CD8-positive, alpha-beta memory T cell (primary cell): ENCODE results near the gene PHACTR3. TPM values are rescaled to one million over a fixed set of nuclear protein-coding genes. Genes with fewer than 3 reads are reported as not detected.

Source experiments
- CTCF ChIA-PET: fragments of 350-600 bp; sonication (Branson Sonifier 250); formaldehyde crosslinking; loops from one replicate; lab custom pipeline; 2021; ENCODE audit warnings: antibody characterized with exemption; lab: Charles Lee
- POLR2A ChIA-PET: fragments of 350-600 bp; sonication (Branson Sonifier 250); formaldehyde crosslinking; loops from one replicate; lab custom pipeline; 2021; ENCODE audit warnings: antibody characterized with exemption; lab: Charles Lee
- DNase-seq, 5 donors: peaks; one replicate each; pipeline versions ENCODE4 v3.0.0 to v3.0.0-alpha.2; 2020 to 2022; ENCODE audit warnings: mixed read lengths in 1 of 5
- H3K27ac ChIP-seq: one replicate; pipeline ENCODE4 v1.7.0; 2013; ENCODE audit warnings: low read depth, mild to moderate bottlenecking, low read length, moderate library complexity
- H3K27me3 ChIP-seq: 2 replicates; pipeline ENCODE4 v1.7.0; 2013; ENCODE audit warnings: low read length, mild to moderate bottlenecking; ENCODE audit not compliant: insufficient read depth, poor library complexity, severe bottlenecking
- H3K36me3 ChIP-seq: 2 replicates; pipeline ENCODE4 v1.7.0; 2013; ENCODE audit warnings: mild to moderate bottlenecking, low read length, moderate library complexity; ENCODE audit not compliant: insufficient read depth
- H3K4me1 ChIP-seq: 2 replicates; pipeline ENCODE4 v1.7.0; 2013; ENCODE audit warnings: mild to moderate bottlenecking, low read length, moderate library complexity; ENCODE audit not compliant: insufficient read depth
- H3K4me3 ChIP-seq: 2 replicates; pipeline ENCODE4 v1.7.0; 2013; ENCODE audit warnings: mild to moderate bottlenecking, low read length
- H3K9me3 ChIP-seq: 2 replicates; pipeline ENCODE4 v1.7.0; 2013; ENCODE audit warnings: mild to moderate bottlenecking, low read length
- H3K27ac Mint-ChIP-seq, 8 donors: one replicate each; pipeline ENCODE4 v1.8.0; 2020 to 2021; ENCODE audit warnings: mixed read lengths in 8 of 8, mild to moderate bottlenecking in 6 of 8, inconsistent platforms in 3 of 8, moderate library complexity in 3 of 8
- H3K27me3 Mint-ChIP-seq, 2 donors: one replicate each; pipeline ENCODE4 v1.8.0; 2020 to 2021; ENCODE audit warnings: mixed read lengths in 2 of 2, mild to moderate bottlenecking in 1 of 2, moderate library complexity in 1 of 2
- H3K36me3 Mint-ChIP-seq, 3 donors: one replicate each; pipeline ENCODE4 v1.8.0; 2020 to 2021; ENCODE audit warnings: mixed read lengths in 3 of 3, inconsistent platforms in 1 of 3, mild to moderate bottlenecking in 1 of 3
- H3K4me1 Mint-ChIP-seq, 3 donors: one replicate each; pipeline ENCODE4 v1.8.0; 2020 to 2021; ENCODE audit warnings: mixed read lengths in 3 of 3, inconsistent platforms in 1 of 3, mild to moderate bottlenecking in 1 of 3
- H3K4me3 Mint-ChIP-seq, 7 donors: one replicate each; pipeline ENCODE4 v1.8.0; 2020 to 2021; ENCODE audit warnings: mixed read lengths in 7 of 7, mild to moderate bottlenecking in 6 of 7, moderate library complexity in 4 of 7, inconsistent platforms in 2 of 7
- H3K9me3 Mint-ChIP-seq, 5 donors: one replicate each; pipeline ENCODE4 v1.8.0; 2020 to 2022; ENCODE audit warnings: mixed read lengths in 5 of 5, mild to moderate bottlenecking in 3 of 5, moderate library complexity in 2 of 5, inconsistent platforms in 1 of 5
- polyA plus RNA-seq: library from polyadenylated mRNA; unstranded; fragments of 300-500 nt; fragmentation: Illumina TruSeq; gene quantifications from one replicate; pipeline ENCODE4 v1.2.3, GENCODE V29; 2021
- total RNA-seq, 2 experiments: library from RNA; stranded (reverse); gene quantifications; one replicate each; pipeline ENCODE4 v1.2.3, GENCODE V29; 2021

Gene PHACTR3
- total and polyA plus RNA-seq, 3 experiments from 2014 or later: not detected

- no peak for DNase-seq
These were observed 202.2 kb downstream of the PHACTR3 start for GRCh38 chr20:59806578-59806975.

DNA sequence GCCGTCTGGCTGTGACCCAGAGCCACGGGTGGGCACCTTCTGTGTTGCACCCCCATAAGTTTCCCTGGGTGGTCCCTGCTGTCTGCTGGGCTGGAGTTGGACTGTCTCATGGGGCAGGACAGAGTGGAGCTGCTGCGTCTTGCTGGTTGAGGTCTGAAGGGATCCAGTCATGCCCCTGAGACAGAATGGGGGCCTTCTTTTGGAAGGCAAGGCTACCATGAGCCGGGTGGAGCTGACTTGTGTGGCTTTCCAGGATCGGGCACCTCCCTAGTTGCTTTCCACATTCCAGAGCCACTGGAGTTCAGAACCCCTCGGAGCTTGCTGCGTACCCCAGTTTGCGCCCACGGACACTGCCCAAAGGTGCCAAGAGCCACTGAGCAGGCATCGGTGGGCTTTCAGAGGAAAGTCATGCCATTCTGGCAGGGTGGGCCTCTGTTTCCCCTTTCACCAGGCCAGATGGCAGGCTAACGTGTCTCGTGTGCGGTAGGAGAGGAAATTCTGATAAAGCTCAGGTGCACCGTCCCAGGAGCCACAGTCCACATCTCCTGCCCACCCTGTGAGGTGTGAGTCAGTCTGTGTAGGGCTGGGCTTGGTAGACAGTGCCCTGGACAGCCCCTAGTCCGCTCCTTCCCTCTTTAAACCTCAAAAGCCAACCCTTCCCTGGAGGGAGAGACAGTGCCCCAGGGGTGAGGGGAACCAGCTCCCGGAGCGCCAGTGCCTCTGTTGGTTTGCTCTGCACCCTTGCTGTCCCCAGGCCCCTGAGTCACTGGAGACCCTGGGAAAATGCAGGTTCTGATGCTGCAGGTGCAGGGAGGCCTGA is 203.8 kb downstream of the PHACTR3 start:
- Mint-ChIP-seq H3K36me3 (no peaks in the 10 kb centered on the region), H3K27ac (no peak overlapping the region), H3K4me1 (no peaks in the 10 kb centered on the region), H3K27me3 (peaks cover 4 to 8% of the 10 kb centered on the region in 2 donors), H3K9me3 (no peaks in the 10 kb centered on the region), H3K4me3 (no peak overlapping the region)
- H3K27ac ChIP-seq: no peak overlapping the region
- no peak for DNase-seq
- no peaks in the 10 kb centered on the region for H3K9me3 ChIP-seq
- ChIA-PET POLR2A (no interaction called here), CTCF (no interaction called here)
- H3K4me1 ChIP-seq: no peaks in the 10 kb centered on the region
- H3K36me3 ChIP-seq: no peaks in the 10 kb centered on the region
- H3K27me3 ChIP-seq: no peaks in the 10 kb centered on the region
- H3K4me3 ChIP-seq: no peak overlapping the region

More at GRCh38 chr20:59806578-59806975, 202.2 kb downstream of the PHACTR3 start:
- ChIA-PET POLR2A (no interaction called here), CTCF (no interaction called here)
- Histone ChIP-seq H3K27ac (no peak overlapping the region), H3K27me3 (no peaks in the 10 kb centered on the region), H3K36me3 (no peaks in the 10 kb centered on the region), H3K4me1 (no peaks in the 10 kb centered on the region), H3K9me3 (no peaks in the 10 kb centered on the region), H3K4me3 (no peak overlapping the region)
- H3K4me3 Mint-ChIP-seq: no peak overlapping the region
- H3K36me3 Mint-ChIP-seq: no peaks in the 10 kb centered on the region
- H3K4me1 Mint-ChIP-seq: no peaks in the 10 kb centered on the region
- peaks cover 0 to 3% (median 0%) of the 10 kb centered on the region in 5 donors for H3K9me3 Mint-ChIP-seq
- no peak overlapping the region for H3K27ac Mint-ChIP-seq
- H3K27me3 Mint-ChIP-seq: peaks cover 9 to 20% of the 10 kb centered on the region in 2 donors

DNA sequence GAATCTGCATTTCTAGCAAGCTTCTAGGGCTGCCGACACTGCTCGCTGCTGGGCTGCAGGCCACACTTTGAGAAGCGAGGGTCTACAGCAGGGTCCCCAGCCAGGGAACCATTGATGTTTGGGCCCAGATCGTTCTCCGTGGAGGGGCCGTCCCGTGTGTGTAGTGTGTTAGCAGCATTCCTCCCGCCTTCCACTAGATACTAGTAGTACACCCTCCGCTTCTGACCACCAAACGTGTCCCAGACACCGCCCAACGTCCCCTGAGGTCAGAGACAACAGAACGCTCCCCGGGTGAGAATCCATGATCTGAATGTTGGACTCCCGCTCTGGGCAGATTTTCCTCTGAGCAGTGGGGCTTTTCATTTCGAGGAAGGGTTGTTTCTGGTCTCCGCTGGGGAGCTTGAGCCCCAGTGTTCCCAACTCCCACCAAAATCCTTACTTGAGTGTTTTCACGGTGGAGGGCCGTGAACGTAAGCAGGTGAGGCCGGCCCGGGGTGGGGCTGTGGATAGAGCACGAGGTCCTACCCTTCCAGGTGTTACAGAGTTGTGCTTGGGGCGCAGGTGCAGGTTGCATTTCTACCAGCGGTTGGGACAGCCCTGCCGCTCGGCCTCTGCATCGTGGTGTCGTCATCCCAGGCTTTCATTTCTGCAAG is 204.5 kb downstream of the PHACTR3 start:
- H3K4me3 Mint-ChIP-seq: no peak overlapping the region
- DNase-seq: no peak
- CTCF ChIA-PET: no interaction called here
- peaks cover 4 to 6% of the 10 kb centered on the region in 2 donors for H3K27me3 Mint-ChIP-seq
- POLR2A ChIA-PET: no interaction called here
- H3K9me3 Mint-ChIP-seq: no peaks in the 10 kb centered on the region
- no peak overlapping the region for H3K27ac ChIP-seq
- H3K27me3 ChIP-seq: no peaks in the 10 kb centered on the region
- H3K4me1 ChIP-seq: no peaks in the 10 kb centered on the region
- no peak overlapping the region for H3K27ac Mint-ChIP-seq
- H3K36me3 Mint-ChIP-seq: no peaks in the 10 kb centered on the region
- no peaks in the 10 kb centered on the region for H3K4me1 Mint-ChIP-seq
- H3K9me3 ChIP-seq: no peaks in the 10 kb centered on the region
- H3K36me3 ChIP-seq: no peaks in the 10 kb centered on the region
- H3K4me3 ChIP-seq: no peak overlapping the region

- peaks cover 3 to 4% of the 10 kb centered on the region in 2 donors for H3K27me3 Mint-ChIP-seq
- CTCF ChIA-PET: no interaction called here
These were observed 205.5 kb downstream of the PHACTR3 start for GRCh38 chr20:59809630-59810448.

GRCh38 chr20:59810449-59811187 is 206.3 kb downstream of the PHACTR3 start:
- CTCF ChIA-PET: no interaction called here
- no peak for DNase-seq

More at GRCh38 chr20:59809630-59810448, 205.5 kb downstream of the PHACTR3 start:
- Histone ChIP-seq H3K4me1 (no peaks in the 10 kb centered on the region), H3K27ac (no peak overlapping the region), H3K27me3 (no peaks in the 10 kb centered on the region), H3K36me3 (no peaks in the 10 kb centered on the region), H3K4me3 (no peak overlapping the region), H3K9me3 (no peaks in the 10 kb centered on the region)
- no peak for DNase-seq
- no peak overlapping the region for H3K4me3 Mint-ChIP-seq
- H3K4me1 Mint-ChIP-seq: no peaks in the 10 kb centered on the region
- H3K36me3 Mint-ChIP-seq: no peaks in the 10 kb centered on the region
- no peaks in the 10 kb centered on the region for H3K9me3 Mint-ChIP-seq
- POLR2A ChIA-PET: no interaction called here
- no peak overlapping the region for H3K27ac Mint-ChIP-seq

DNA sequence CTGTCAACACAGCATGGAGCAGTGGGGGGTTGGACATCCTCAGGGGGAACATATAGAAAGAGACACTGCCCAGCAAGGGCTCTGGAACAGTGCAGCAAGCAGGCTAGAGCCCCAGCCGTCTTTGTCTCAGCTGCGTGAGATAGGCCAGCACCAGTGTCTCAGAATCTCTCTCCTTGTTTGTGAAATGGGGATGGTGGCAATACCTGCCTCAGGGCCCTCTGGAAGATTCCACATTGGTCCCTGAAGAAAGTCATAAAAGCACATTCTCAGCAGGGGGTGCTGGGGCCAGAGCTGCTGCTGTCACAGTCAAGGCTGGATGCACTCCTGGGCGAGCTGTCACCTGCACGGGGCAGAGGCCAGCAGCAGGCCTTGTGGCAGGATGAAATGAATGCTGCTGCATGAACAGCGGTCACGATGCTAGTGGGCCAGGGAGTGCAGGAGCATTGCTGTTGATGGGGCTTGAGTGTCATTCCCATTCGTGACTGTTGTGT is 207.4 kb downstream of the PHACTR3 start:
- H3K27ac Mint-ChIP-seq: no peak overlapping the region
- H3K36me3 Mint-ChIP-seq: no peaks in the 10 kb centered on the region
- no peak overlapping the region for H3K27ac ChIP-seq
- H3K36me3 ChIP-seq: no peaks in the 10 kb centered on the region
- H3K4me1 Mint-ChIP-seq: no peaks in the 10 kb centered on the region
- POLR2A ChIA-PET: no interaction called here
- H3K4me3 Mint-ChIP-seq: no peak overlapping the region
- CTCF ChIA-PET: no interaction called here
- H3K9me3 Mint-ChIP-seq: no peaks in the 10 kb centered on the region
- H3K9me3 ChIP-seq: no peaks in the 10 kb centered on the region
- no peaks in the 10 kb centered on the region for H3K27me3 ChIP-seq
- H3K4me3 ChIP-seq: no peak overlapping the region
- H3K27me3 Mint-ChIP-seq: peaks cover 0 to 4% of the 10 kb centered on the region in 2 donors
- no peak for DNase-seq
- no peaks in the 10 kb centered on the region for H3K4me1 ChIP-seq

More at GRCh38 chr20:59810449-59811187, 206.3 kb downstream of the PHACTR3 start:
- H3K27me3 Mint-ChIP-seq: peaks cover 0 to 4% of the 10 kb centered on the region in 2 donors
- H3K36me3 Mint-ChIP-seq: no peaks in the 10 kb centered on the region
- H3K9me3 Mint-ChIP-seq: no peaks in the 10 kb centered on the region
- no peaks in the 10 kb centered on the region for H3K4me1 Mint-ChIP-seq
- POLR2A ChIA-PET: no interaction called here
- H3K27ac ChIP-seq: no peak overlapping the region
- H3K36me3 ChIP-seq: no peaks in the 10 kb centered on the region
- H3K4me3 Mint-ChIP-seq: no peak overlapping the region
- no peak overlapping the region for H3K27ac Mint-ChIP-seq
- H3K9me3 ChIP-seq: no peaks in the 10 kb centered on the region
- no peaks in the 10 kb centered on the region for H3K4me1 ChIP-seq
- no peak overlapping the region for H3K4me3 ChIP-seq
- H3K27me3 ChIP-seq: no peaks in the 10 kb centered on the region

- no peak for DNase-seq
- no peaks in the 10 kb centered on the region for H3K36me3 Mint-ChIP-seq
- ChIA-PET POLR2A (no interaction called here), CTCF (no interaction called here)
- no peaks in the 10 kb centered on the region for H3K4me1 Mint-ChIP-seq
- H3K27me3 ChIP-seq: no peaks in the 10 kb centered on the region
- H3K4me3 Mint-ChIP-seq: no peak overlapping the region
- H3K4me1 ChIP-seq: no peaks in the 10 kb centered on the region
- H3K9me3 Mint-ChIP-seq: no peaks in the 10 kb centered on the region
- no peak overlapping the region for H3K27ac Mint-ChIP-seq
- no peak overlapping the region for H3K27ac ChIP-seq
- H3K36me3 ChIP-seq: no peaks in the 10 kb centered on the region
- H3K9me3 ChIP-seq: no peaks in the 10 kb centered on the region
- no peak overlapping the region for H3K4me3 ChIP-seq
- H3K27me3 Mint-ChIP-seq: peaks cover 0 to 2% of the 10 kb centered on the region in 2 donors
These were observed 208.2 kb downstream of the PHACTR3 start for GRCh38 chr20:59812286-59813125.
